HEK293 (cell line): ENCODE measurements around the gene CCDC88C.

Experiments used
- ZNF138 ChIP-seq: fragments of 450-650 bp; formaldehyde crosslinking; IDR thresholded peaks from 2 replicates; pipeline ENCODE4 v1.5.1; 2016; ENCODE audit warnings: missing biosample characterization, missing genetic modification characterization, borderline replicate concordance
- ZNF561 ChIP-seq: fragments of 450-650 bp; IDR thresholded peaks from 2 replicates; pipeline ENCODE4 v1.5.1; 2018; ENCODE audit warnings: missing biosample characterization, missing genetic modification characterization, borderline replicate concordance
- ZNF670 ChIP-seq: fragments of 450-650 bp; formaldehyde crosslinking; IDR thresholded peaks from 2 replicates; pipeline ENCODE4 v1.5.1; 2016; ENCODE audit warnings: missing biosample characterization, missing genetic modification characterization, low read depth
- ZSCAN30 ChIP-seq: fragments of 450-650 bp; IDR thresholded peaks from 2 replicates; pipeline ENCODE4 v1.5.1; 2018; ENCODE audit warnings: missing biosample characterization, mild to moderate bottlenecking, missing genetic modification characterization, moderate library complexity
- TF ChIP-seq, protein P1 (sequence below): fragments of 450-650 bp; formaldehyde crosslinking; IDR thresholded peaks from 2 replicates; pipeline ENCODE4 v1.5.1; 2016; ENCODE audit warnings: missing biosample characterization, missing genetic modification characterization
- TF ChIP-seq, protein P2 (sequence below): fragments of 450-650 bp; formaldehyde crosslinking; conservative IDR thresholded peaks from 2 replicates; pipeline ENCODE4 v1.5.1; 2016; ENCODE audit warnings: low read depth, missing biosample characterization, missing genetic modification characterization
- TF ChIP-seq, protein P3 (sequence below): fragments of 450-650 bp; formaldehyde crosslinking; IDR thresholded peaks from 2 replicates; pipeline ENCODE4 v1.5.1; 2016; ENCODE audit warnings: missing biosample characterization, missing genetic modification characterization
- TF ChIP-seq, protein P4 (sequence below): fragments of 450-650 bp; formaldehyde crosslinking; IDR thresholded peaks from 2 replicates; pipeline ENCODE4 v1.5.1; 2016; ENCODE audit warnings: missing biosample characterization, missing genetic modification characterization

DNA sequence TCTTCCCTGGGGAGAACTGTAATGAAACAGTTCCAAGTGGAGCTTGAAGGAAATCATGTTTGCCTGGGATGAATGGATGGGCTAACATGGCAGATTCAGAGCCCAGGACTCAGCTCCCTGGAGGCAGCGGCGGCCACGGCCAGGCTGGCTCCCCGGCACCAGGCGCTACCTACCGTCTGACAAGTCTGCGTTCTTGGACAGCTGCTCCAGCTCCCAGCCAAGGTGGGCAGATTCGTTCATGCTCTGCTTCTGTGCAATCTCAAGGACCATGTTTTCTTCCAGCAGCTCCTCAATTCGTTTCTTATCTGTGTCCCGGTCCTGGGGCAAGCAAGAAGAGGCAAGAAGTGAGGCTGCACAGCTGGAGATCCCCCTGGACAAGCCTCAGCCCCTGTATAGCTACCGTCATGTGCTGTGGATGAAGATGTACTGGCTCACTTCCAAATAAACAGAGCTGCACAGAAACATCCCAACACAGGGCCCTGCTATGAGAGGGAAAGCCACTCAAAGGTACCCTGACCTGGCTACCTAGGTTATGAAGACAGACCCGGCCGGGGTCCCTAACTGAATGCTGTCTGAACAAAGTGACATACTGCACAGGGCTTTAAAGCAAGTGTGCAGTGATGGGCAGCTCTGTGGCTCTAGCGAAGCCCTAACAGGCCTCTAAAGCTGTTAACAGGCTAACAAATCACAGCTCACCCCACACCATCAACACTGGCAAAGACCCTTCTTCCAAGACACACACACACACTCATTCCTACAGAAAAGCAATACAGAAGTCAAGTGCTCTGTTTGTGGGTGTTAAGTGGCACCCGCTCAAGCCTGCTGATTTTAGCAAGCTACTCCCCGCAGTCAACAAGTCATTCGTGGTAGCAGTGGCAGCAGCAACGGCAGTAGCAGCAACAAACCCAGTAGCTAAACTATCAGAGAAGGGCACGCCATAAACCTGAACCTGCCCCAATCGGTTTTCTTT is 92.7 kb downstream of the CCDC88C start:
- TF ChIP-seq, protein P1, sequence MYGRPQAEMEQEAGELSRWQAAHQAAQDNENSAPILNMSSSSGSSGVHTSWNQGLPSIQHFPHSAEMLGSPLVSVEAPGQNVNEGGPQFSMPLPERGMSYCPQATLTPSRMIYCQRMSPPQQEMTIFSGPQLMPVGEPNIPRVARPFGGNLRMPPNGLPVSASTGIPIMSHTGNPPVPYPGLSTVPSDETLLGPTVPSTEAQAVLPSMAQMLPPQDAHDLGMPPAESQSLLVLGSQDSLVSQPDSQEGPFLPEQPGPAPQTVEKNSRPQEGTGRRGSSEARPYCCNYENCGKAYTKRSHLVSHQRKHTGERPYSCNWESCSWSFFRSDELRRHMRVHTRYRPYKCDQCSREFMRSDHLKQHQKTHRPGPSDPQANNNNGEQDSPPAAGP (tag by site-specific recombination) = no peak
- TF ChIP-seq, protein P2, sequence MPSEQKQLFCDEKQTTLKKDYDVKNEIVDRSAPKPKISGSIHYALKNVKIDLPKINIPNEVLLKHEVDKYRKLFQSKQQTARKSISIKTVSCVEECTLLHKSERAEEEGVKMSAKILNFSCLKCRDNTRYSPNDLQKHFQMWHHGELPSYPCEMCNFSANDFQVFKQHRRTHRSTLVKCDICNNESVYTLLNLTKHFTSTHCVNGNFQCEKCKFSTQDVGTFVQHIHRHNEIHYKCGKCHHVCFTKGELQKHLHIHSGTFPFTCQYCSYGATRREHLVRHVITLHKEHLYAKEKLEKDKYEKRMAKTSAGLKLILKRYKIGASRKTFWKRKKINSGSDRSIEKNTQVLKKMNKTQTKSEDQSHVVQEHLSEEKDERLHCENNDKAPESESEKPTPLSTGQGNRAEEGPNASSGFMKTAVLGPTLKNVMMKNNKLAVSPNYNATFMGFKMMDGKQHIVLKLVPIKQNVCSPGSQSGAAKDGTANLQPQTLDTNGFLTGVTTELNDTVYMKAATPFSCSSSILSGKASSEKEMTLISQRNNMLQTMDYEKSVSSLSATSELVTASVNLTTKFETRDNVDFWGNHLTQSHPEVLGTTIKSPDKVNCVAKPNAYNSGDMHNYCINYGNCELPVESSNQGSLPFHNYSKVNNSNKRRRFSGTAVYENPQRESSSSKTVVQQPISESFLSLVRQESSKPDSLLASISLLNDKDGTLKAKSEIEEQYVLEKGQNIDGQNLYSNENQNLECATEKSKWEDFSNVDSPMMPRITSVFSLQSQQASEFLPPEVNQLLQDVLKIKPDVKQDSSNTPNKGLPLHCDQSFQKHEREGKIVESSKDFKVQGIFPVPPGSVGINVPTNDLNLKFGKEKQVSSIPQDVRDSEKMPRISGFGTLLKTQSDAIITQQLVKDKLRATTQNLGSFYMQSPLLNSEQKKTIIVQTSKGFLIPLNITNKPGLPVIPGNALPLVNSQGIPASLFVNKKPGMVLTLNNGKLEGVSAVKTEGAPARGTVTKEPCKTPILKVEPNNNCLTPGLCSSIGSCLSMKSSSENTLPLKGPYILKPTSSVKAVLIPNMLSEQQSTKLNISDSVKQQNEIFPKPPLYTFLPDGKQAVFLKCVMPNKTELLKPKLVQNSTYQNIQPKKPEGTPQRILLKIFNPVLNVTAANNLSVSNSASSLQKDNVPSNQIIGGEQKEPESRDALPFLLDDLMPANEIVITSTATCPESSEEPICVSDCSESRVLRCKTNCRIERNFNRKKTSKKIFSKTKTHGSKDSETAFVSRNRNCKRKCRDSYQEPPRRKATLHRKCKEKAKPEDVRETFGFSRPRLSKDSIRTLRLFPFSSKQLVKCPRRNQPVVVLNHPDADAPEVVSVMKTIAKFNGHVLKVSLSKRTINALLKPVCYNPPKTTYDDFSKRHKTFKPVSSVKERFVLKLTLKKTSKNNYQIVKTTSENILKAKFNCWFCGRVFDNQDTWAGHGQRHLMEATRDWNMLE (tag by site-specific recombination) = no peak
- TF ChIP-seq, protein P3, sequence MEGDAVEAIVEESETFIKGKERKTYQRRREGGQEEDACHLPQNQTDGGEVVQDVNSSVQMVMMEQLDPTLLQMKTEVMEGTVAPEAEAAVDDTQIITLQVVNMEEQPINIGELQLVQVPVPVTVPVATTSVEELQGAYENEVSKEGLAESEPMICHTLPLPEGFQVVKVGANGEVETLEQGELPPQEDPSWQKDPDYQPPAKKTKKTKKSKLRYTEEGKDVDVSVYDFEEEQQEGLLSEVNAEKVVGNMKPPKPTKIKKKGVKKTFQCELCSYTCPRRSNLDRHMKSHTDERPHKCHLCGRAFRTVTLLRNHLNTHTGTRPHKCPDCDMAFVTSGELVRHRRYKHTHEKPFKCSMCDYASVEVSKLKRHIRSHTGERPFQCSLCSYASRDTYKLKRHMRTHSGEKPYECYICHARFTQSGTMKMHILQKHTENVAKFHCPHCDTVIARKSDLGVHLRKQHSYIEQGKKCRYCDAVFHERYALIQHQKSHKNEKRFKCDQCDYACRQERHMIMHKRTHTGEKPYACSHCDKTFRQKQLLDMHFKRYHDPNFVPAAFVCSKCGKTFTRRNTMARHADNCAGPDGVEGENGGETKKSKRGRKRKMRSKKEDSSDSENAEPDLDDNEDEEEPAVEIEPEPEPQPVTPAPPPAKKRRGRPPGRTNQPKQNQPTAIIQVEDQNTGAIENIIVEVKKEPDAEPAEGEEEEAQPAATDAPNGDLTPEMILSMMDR (tag by site-specific recombination) = no peak
- TF ChIP-seq, protein P4, sequence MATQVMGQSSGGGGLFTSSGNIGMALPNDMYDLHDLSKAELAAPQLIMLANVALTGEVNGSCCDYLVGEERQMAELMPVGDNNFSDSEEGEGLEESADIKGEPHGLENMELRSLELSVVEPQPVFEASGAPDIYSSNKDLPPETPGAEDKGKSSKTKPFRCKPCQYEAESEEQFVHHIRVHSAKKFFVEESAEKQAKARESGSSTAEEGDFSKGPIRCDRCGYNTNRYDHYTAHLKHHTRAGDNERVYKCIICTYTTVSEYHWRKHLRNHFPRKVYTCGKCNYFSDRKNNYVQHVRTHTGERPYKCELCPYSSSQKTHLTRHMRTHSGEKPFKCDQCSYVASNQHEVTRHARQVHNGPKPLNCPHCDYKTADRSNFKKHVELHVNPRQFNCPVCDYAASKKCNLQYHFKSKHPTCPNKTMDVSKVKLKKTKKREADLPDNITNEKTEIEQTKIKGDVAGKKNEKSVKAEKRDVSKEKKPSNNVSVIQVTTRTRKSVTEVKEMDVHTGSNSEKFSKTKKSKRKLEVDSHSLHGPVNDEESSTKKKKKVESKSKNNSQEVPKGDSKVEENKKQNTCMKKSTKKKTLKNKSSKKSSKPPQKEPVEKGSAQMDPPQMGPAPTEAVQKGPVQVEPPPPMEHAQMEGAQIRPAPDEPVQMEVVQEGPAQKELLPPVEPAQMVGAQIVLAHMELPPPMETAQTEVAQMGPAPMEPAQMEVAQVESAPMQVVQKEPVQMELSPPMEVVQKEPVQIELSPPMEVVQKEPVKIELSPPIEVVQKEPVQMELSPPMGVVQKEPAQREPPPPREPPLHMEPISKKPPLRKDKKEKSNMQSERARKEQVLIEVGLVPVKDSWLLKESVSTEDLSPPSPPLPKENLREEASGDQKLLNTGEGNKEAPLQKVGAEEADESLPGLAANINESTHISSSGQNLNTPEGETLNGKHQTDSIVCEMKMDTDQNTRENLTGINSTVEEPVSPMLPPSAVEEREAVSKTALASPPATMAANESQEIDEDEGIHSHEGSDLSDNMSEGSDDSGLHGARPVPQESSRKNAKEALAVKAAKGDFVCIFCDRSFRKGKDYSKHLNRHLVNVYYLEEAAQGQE (tag by site-specific recombination) = no peak
- TF ChIP-seq ZSCAN30 (tag by site-specific recombination) (no peak), ZNF670 (tag by site-specific recombination) (no peak), ZNF138 (tag by site-specific recombination) (no peak), ZNF561 (tag by site-specific recombination) (no peak)
